Measurements from ENCODE around the gene SDCBP2.

GRCh38 chr20:1328680-1329330 lies at the start of gene SDCBP2:
- TF ChIP-seq SIX5 (IDR thresholded peaks at IDR 0.05; ENCODE audit: low read depth, low read length, severe bottlenecking) (no peak), BCL11A (IDR thresholded peaks at IDR 0.05; ENCODE audit: low read depth, low read length) (no peak), CREB1 (IDR thresholded peaks at IDR 0.05; ENCODE audit: low read depth) (no peak), CBX3 (IDR thresholded peaks at IDR 0.05; ENCODE audit: borderline replicate concordance, low read depth) (no peak), MYB (IDR thresholded peaks at IDR 0.05; ENCODE audit: borderline replicate concordance, low read depth, low read length) (no peak), EP300 (IDR thresholded peaks at IDR 0.05; ENCODE audit: borderline replicate concordance in 1 of 2, control insufficient read depth in 1 of 2, low read depth in 2 of 2, low read length in 2 of 2) (no peak), SMAD1 (IDR thresholded peaks at IDR 0.05; ENCODE audit: low read depth, partially characterized antibody) (no peak)
- TF ChIP-seq, protein P1, sequence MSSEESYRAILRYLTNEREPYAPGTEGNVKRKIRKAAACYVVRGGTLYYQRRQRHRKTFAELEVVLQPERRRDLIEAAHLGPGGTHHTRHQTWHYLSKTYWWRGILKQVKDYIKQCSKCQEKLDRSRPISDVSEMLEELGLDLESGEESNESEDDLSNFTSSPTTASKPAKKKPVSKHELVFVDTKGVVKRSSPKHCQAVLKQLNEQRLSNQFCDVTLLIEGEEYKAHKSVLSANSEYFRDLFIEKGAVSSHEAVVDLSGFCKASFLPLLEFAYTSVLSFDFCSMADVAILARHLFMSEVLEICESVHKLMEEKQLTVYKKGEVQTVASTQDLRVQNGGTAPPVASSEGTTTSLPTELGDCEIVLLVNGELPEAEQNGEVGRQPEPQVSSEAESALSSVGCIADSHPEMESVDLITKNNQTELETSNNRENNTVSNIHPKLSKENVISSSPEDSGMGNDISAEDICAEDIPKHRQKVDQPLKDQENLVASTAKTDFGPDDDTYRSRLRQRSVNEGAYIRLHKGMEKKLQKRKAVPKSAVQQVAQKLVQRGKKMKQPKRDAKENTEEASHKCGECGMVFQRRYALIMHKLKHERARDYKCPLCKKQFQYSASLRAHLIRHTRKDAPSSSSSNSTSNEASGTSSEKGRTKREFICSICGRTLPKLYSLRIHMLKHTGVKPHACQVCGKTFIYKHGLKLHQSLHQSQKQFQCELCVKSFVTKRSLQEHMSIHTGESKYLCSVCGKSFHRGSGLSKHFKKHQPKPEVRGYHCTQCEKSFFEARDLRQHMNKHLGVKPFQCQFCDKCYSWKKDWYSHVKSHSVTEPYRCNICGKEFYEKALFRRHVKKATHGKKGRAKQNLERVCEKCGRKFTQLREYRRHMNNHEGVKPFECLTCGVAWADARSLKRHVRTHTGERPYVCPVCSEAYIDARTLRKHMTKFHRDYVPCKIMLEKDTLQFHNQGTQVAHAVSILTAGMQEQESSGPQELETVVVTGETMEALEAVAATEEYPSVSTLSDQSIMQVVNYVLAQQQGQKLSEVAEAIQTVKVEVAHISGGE (CRISPR knock-in tag; IDR thresholded peaks at IDR 0.05) = no peak
- TF ChIP-seq, protein P2, sequence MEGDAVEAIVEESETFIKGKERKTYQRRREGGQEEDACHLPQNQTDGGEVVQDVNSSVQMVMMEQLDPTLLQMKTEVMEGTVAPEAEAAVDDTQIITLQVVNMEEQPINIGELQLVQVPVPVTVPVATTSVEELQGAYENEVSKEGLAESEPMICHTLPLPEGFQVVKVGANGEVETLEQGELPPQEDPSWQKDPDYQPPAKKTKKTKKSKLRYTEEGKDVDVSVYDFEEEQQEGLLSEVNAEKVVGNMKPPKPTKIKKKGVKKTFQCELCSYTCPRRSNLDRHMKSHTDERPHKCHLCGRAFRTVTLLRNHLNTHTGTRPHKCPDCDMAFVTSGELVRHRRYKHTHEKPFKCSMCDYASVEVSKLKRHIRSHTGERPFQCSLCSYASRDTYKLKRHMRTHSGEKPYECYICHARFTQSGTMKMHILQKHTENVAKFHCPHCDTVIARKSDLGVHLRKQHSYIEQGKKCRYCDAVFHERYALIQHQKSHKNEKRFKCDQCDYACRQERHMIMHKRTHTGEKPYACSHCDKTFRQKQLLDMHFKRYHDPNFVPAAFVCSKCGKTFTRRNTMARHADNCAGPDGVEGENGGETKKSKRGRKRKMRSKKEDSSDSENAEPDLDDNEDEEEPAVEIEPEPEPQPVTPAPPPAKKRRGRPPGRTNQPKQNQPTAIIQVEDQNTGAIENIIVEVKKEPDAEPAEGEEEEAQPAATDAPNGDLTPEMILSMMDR (IDR thresholded peaks at IDR 0.05 in 2 of 3, conservative IDR thresholded peaks at IDR 0.05 in 1 of 3; ENCODE audit: control insufficient read depth in 2 of 3, extremely low read depth in 1 of 3, insufficient read depth in 1 of 3, low read depth in 3 of 3, low read length in 3 of 3) = no peak
- TF ChIP-seq, protein P3, sequence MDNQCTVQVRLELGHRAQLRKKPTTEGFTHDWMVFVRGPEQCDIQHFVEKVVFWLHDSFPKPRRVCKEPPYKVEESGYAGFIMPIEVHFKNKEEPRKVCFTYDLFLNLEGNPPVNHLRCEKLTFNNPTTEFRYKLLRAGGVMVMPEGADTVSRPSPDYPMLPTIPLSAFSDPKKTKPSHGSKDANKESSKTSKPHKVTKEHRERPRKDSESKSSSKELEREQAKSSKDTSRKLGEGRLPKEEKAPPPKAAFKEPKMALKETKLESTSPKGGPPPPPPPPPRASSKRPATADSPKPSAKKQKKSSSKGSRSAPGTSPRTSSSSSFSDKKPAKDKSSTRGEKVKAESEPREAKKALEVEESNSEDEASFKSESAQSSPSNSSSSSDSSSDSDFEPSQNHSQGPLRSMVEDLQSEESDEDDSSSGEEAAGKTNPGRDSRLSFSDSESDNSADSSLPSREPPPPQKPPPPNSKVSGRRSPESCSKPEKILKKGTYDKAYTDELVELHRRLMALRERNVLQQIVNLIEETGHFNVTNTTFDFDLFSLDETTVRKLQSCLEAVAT (IDR thresholded peaks at IDR 0.05) = no peak

Measured in GM12878 (cell line).